ENCODE results near the gene LDAH. TPM values are rescaled to one million over a fixed set of nuclear protein-coding genes. Genes with fewer than 3 reads are reported as not detected.

The LDAH gene
- total RNA-seq, 1 experiment from 2014 or later: not detected

DNA sequence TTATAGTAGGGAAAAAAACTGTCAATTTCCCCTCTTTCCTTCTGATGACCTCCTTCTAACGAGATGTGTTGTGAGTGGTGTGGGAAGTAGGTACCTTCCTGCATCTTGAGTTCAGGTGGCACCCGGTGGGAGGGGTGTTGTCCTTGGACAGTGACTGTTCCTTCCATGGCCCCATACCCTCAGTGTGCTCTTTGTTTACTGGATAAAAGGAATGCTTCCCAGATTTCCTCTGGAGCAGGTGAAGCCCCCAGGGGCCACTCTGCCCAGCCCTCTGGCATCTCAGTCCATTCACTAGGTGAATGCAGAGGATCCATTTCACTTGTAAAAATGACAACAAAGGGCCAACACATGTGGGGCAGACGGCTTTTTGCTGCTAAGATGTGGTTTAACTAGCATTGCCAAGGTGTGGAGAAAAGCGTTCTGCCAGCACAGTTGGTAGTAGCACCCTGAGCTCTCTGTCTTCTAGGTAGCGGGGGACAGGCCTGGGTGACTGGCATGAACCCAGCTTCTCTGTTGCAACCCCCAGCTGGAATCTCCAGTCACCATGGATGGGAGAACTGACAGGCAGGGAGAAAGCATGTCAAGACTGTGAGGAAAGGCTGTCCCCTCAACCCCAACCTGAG is 149.1 kb downstream of the LDAH start:
- H3K9me2 ChIP-seq (replicated peaks; ENCODE audit: low read length): no peaks in the 10 kb centered on the region
- no TSS peak for BruUV-seq (replicated peaks)
- H3K79me2 ChIP-seq (ENCODE audit: low read length): no peaks in the 10 kb centered on the region
- DNase-seq (no peak), ATAC-seq (no peak)
- H3K9ac ChIP-seq (ENCODE audit: low read length): no peak overlapping the region
- intact Hi-C loops (cut with micrococcal nuclease): no loop called here
- no peaks in the 10 kb centered on the region for H4K20me1 ChIP-seq (ENCODE audit: low read length)
- ChIA-PET CTCF (no interaction called here), POLR2A (ENCODE audit: unreplicated experiment) (no interaction called here)
- H3K36me3 ChIP-seq (ENCODE audit: low read depth, low read length): no peaks in the 10 kb centered on the region
- no peaks in the 10 kb centered on the region for H3K9me3 ChIP-seq (ENCODE audit: low read length)
- no peak for TF ChIP-seq EZH2phosphoT487 (IDR thresholded peaks at IDR 0.05; ENCODE audit: borderline replicate concordance, low read length)
- no peak for TF ChIP-seq EZH2 (IDR thresholded peaks at IDR 0.05; ENCODE audit: low read length, unreplicated experiment)
- TF ChIP-seq, protein P1, sequence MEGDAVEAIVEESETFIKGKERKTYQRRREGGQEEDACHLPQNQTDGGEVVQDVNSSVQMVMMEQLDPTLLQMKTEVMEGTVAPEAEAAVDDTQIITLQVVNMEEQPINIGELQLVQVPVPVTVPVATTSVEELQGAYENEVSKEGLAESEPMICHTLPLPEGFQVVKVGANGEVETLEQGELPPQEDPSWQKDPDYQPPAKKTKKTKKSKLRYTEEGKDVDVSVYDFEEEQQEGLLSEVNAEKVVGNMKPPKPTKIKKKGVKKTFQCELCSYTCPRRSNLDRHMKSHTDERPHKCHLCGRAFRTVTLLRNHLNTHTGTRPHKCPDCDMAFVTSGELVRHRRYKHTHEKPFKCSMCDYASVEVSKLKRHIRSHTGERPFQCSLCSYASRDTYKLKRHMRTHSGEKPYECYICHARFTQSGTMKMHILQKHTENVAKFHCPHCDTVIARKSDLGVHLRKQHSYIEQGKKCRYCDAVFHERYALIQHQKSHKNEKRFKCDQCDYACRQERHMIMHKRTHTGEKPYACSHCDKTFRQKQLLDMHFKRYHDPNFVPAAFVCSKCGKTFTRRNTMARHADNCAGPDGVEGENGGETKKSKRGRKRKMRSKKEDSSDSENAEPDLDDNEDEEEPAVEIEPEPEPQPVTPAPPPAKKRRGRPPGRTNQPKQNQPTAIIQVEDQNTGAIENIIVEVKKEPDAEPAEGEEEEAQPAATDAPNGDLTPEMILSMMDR (conservative IDR thresholded peaks at IDR 0.05; ENCODE audit: low read depth, low read length): no peak
- peaks cover 5% of the 10 kb centered on the region; the same call in 1 of the 2 replicates for H3K27me3 ChIP-seq (ENCODE audit: low read length)
- no peaks in the 10 kb centered on the region for H3F3A ChIP-seq (ENCODE audit: low read length, unreplicated experiment)
- H3K27ac ChIP-seq (ENCODE audit: low read length): no peak overlapping the region
- no peak overlapping the region for H3K4me2 ChIP-seq (ENCODE audit: low read length)
- H2AFZ ChIP-seq (ENCODE audit: low read length): no peak overlapping the region
- no peak overlapping the region for H3K4me3 ChIP-seq (ENCODE audit: low read length)
- peaks cover 9% of the 10 kb centered on the region for H3K4me1 ChIP-seq (ENCODE audit: insufficient read depth, low read length)

DNA sequence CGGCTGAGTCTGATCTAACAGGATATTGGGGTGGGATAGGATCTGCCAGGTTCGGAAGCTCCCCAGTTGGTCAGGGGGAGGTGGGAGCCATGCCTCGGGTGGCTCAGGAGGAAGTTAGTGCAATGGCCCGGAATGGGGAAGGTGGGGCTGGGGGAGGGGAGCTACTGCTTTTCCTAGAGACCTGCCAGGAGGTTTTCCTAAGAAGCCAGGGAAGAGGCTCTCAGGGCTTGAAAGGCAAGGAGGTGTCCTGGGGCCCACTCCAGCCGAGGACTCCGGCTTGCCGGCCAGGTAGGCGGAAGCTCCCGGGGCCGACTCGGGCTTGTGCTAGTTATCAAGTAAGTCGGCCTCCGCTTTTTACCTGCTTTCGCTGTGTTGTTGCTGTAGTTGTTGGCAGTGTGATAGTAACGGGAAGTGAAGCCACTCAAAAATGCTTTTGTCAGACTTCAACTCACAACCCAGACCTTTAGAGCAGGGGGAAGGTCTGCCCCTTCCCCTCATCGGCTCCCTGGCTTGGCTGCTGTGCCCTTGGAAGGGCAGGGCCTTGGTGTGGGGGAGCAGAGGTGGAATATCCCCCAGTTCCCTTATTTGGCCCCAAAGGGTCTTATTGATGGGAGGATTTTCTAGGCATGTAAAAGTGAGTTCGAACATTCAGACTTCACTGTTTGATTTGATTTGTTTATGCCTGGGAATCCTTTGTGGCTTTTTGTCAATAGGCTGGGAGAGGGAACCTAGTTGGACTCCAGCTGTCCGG is 150.5 kb downstream of the LDAH start:
- Histone ChIP-seq H3K4me3 (ENCODE audit: low read length) (no peak overlapping the region), H3K4me1 (ENCODE audit: insufficient read depth, low read length) (peaks cover 9% of the 10 kb centered on the region), H3K4me2 (ENCODE audit: low read length) (no peak overlapping the region), H3F3A (ENCODE audit: low read length, unreplicated experiment) (no peaks in the 10 kb centered on the region), H4K20me1 (ENCODE audit: low read length) (no peaks in the 10 kb centered on the region), H3K9me2 (replicated peaks; ENCODE audit: low read length) (no peaks in the 10 kb centered on the region), H3K79me2 (ENCODE audit: low read length) (no peaks in the 10 kb centered on the region), H3K27me3 (ENCODE audit: low read length) (peaks cover 13% of the 10 kb centered on the region), H2AFZ (ENCODE audit: low read length) (no peak overlapping the region), H3K36me3 (ENCODE audit: low read depth, low read length) (no peaks in the 10 kb centered on the region), H3K27ac (ENCODE audit: low read length) (no peak overlapping the region), H3K9ac (ENCODE audit: low read length) (no peak overlapping the region), H3K9me3 (ENCODE audit: low read length) (no peaks in the 10 kb centered on the region)
- DNase-seq (no peak), ATAC-seq (no peak)
- intact Hi-C loops (cut with micrococcal nuclease): no loop called here
- ChIA-PET POLR2A (ENCODE audit: unreplicated experiment) (no interaction called here), CTCF (no interaction called here)
- TF ChIP-seq EZH2 (IDR thresholded peaks at IDR 0.05; ENCODE audit: low read length, unreplicated experiment): no peak
- TF ChIP-seq, protein P1 (conservative IDR thresholded peaks at IDR 0.05; ENCODE audit: low read depth, low read length): no peak
- no peak for TF ChIP-seq EZH2phosphoT487 (IDR thresholded peaks at IDR 0.05; ENCODE audit: borderline replicate concordance, low read length)
- no TSS peak for BruUV-seq (replicated peaks)

DNA sequence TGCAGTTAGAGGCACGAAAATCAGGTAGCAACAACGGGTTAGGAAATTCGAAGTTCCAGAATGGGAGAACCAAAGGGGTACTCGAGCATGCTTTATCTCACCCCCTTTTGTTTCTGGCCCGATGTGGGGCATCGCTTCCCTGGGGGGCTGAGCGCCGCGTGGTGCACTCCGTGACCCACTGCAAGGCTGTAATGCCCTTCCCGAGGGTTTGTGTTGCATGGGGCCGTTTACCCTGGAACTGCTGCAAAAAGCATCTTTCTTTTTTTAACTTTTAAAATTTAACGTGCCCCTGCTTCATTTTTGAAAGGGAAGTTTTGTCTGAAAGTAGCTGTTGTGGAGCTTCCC is 151.2 kb downstream of the LDAH start:
- BruUV-seq (replicated peaks): no TSS peak
- no peaks in the 10 kb centered on the region for H3K36me3 ChIP-seq (ENCODE audit: low read depth, low read length)
- H3K27ac ChIP-seq (ENCODE audit: low read length): no peak overlapping the region
- TF ChIP-seq EZH2phosphoT487 (IDR thresholded peaks at IDR 0.05; ENCODE audit: borderline replicate concordance, low read length) (no peak), EZH2 (IDR thresholded peaks at IDR 0.05; ENCODE audit: low read length, unreplicated experiment) (no peak)
- TF ChIP-seq, protein P1 (conservative IDR thresholded peaks at IDR 0.05; ENCODE audit: low read depth, low read length): no peak
- no peak overlapping the region for H2AFZ ChIP-seq (ENCODE audit: low read length)
- DNase-seq (no peak), ATAC-seq (no peak)
- H3K4me1 ChIP-seq (ENCODE audit: insufficient read depth, low read length): peaks cover 9% of the 10 kb centered on the region
- no peaks in the 10 kb centered on the region for H3K79me2 ChIP-seq (ENCODE audit: low read length)
- H3K9me2 ChIP-seq (replicated peaks; ENCODE audit: low read length): no peaks in the 10 kb centered on the region
- H3K27me3 ChIP-seq (ENCODE audit: low read length): peaks cover 15% of the 10 kb centered on the region
- CTCF ChIA-PET: no interaction called here
- no peak overlapping the region for H3K4me3 ChIP-seq (ENCODE audit: low read length)
- POLR2A ChIA-PET (ENCODE audit: unreplicated experiment): no interaction called here
- H3K4me2 ChIP-seq (ENCODE audit: low read length): no peak overlapping the region
- no peaks in the 10 kb centered on the region for H3K9me3 ChIP-seq (ENCODE audit: low read length)
- no peaks in the 10 kb centered on the region for H4K20me1 ChIP-seq (ENCODE audit: low read length)
- H3F3A ChIP-seq (ENCODE audit: low read length, unreplicated experiment): no peaks in the 10 kb centered on the region
- no peak overlapping the region for H3K9ac ChIP-seq (ENCODE audit: low read length)
- intact Hi-C loops (cut with micrococcal nuclease): no loop called here
